Measurements from ENCODE around the gene PTH. TPM values are rescaled to one million over a fixed set of nuclear protein-coding genes. Genes with fewer than 3 reads are reported as not detected.

The PTH gene
- not detected in 2 replicates for total RNA-seq (2014; rRNA removed; shearing (Covaris generic); ENCODE audit: low replicate concordance)

DNA sequence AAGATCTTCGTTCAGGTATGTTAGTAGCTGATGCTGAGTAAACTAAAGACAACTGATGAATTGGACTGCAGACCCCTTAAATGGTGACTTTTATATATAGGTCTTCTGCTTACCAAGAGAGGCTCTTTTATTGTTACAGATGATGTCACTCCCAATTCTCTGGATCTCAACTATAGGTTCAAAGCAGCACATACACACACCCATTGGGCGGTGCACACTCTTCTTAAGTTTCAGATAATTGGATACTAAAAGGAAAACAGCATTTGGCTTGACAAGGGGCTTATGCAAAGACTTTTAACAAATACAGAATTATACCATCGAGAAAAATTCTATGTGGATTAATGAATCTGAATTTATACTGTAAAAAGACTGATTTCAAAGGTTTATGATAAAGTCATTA is at the start of gene PTH:
PTH (minus strand) TSS at position 69 of the 400 bp plus-strand sequence. CDS start 3,142 bp downstream, outside the sequence.
- H3K27me3 ChIP-seq, result no peaks in the 10 kb centered on the region

DNA sequence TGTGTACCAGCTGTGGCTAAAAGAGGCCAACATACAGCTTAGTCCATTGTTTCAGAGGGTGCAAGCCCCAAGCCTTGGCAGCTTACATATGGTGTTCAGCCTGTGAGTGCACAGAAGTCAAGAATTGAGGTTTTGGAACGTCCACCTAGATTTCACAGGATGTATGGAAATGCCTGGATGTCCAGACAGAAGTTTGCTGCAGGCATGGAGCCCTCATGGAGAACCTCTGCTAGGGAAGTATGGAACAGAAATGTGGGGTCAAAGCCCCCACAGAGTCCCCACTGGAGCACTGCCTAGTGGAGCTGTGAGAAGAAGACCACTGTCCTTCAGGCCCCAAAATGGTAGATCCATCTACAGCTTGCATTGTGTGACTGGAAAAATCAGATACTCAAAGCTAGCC is 42.2 kb upstream of the PTH start:
- DNase-seq, result no peak
- H3K4me3 ChIP-seq, result no peak overlapping the region
- no peaks in the 10 kb centered on the region for H3K36me3 ChIP-seq
- H3K27me3 ChIP-seq, result no peaks in the 10 kb centered on the region
- H3K9me3 ChIP-seq, result no peaks in the 10 kb centered on the region

More for the DNA sequence above, at the start of gene PTH:
- H3K9me3 ChIP-seq, result no peaks in the 10 kb centered on the region
- no peak within 1 kb of the TSS for H3K4me3 ChIP-seq
- DNase-seq, result no peak
- no peaks in the 10 kb centered on the region for H3K36me3 ChIP-seq

DNA sequence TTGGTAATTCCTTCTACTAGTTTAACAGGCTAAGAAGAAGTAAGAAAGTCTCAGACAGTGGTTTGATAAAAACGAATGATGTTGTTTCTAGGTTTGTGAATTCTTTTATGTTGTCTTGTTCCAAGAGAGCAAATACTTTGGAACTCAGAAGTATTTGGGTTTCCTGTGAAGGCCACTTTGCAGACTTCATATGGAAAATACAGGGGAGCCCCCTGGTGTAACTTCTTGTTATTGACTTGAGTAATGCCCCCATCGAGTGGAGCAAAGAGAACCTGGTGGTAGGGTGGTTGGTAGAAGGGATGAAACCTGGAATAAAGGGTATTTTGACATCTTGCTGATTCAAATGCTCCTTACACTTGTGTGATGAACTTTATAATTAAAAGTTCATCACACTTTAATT is 40.0 kb upstream of the PTH start:
- Histone ChIP-seq H3K27me3 (no peaks in the 10 kb centered on the region), H3K4me3 (no peak overlapping the region), H3K36me3 (no peaks in the 10 kb centered on the region), H3K9me3 (no peaks in the 10 kb centered on the region)
- DNase-seq, result no peak

DNA sequence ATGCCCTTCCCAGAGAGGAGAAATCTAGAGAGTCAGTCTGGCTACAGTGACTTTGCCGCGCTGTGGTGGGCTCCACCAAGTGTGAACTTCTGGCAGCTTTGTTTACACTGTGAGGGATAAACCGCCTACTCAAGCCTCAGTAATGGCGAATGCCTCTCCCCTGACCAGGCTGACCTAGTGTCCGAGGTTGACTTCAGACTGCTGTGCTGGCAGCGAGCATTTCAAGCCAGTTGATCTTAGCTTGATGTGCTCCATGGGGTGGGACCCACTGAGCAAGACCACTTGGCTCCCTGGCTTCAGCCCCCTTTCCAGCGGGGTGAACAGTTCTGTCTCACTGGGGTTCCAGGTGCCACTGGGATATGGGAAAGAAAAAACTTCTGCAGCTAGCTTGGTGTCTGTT is 38.6 kb upstream of the PTH start:
- no peaks in the 10 kb centered on the region for H3K27me3 ChIP-seq
- DNase-seq, result no peak
- no peaks in the 10 kb centered on the region for H3K9me3 ChIP-seq
- H3K4me3 ChIP-seq, result no peak overlapping the region
- H3K36me3 ChIP-seq, result no peaks in the 10 kb centered on the region

DNA sequence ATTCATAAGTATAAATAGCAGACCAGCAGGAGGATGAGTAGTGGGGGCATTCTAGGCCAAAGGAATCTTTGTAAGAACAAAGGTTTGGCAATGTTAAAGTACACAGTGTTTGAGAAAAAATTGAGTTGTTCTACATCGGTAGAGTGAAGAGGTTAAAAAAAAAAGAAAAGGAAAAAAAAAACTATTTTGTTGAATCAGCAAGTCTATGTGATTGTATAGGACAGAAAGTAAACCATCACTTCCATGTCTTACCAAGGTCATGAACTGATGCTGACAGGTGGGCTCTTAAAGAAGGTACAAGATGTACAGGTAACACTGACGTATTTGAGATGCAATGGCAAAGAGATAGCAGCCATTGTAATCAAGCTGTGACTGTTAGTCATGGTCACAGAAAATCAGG is 29.5 kb upstream of the PTH start:
- DNase-seq, result no peak
- Histone ChIP-seq H3K4me3 (no peak overlapping the region), H3K36me3 (no peaks in the 10 kb centered on the region), H3K9me3 (no peaks in the 10 kb centered on the region), H3K27me3 (no peaks in the 10 kb centered on the region)

DNA sequence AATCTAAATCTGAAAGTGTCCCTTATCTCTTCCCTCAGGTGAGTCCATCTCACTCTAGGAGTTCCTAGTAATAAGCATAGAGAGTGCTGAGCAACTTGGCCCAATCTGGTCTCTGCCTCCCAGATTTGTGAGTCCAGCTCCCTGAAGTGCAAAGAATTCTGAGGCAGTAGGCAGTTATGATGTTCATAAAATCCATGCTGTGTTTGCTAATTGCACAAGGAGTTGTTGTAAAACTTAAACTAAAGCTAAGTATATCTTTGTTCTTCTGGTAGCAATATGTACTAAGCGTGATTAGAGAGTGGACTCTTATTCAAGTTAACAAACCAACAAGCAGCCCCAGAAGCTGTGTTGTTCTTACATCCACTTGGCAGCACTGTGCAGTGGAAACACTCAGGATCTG is 7.6 kb upstream of the PTH start:
- Histone ChIP-seq H3K27me3 (no peaks in the 10 kb centered on the region), H3K36me3 (no peaks in the 10 kb centered on the region), H3K9me3 (no peaks in the 10 kb centered on the region), H3K4me3 (no peak overlapping the region)
- DNase-seq, result no peak

DNA sequence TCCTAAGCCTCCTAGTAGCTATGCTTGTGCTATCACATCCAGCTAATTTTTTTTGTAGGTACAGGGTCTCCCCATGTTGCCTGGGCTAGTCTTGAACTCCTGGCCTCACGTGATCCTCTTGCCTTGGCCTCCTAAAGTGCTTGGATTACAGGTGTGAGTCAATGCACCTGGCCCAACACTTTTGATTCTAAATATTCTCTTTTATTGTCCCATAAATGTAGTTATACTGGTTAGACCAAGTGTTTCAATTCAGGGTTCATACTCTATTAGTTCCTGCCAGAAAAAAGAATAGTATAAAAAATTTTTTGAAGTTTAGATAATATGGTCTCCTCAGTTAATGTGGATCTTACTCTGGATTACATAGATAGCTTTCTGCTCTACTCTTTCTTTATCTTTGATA is 6.7 kb upstream of the PTH start:
- Histone ChIP-seq H3K9me3 (no peaks in the 10 kb centered on the region), H3K27me3 (no peaks in the 10 kb centered on the region), H3K4me3 (no peak overlapping the region), H3K36me3 (no peaks in the 10 kb centered on the region)
- DNase-seq, result no peak

DNA sequence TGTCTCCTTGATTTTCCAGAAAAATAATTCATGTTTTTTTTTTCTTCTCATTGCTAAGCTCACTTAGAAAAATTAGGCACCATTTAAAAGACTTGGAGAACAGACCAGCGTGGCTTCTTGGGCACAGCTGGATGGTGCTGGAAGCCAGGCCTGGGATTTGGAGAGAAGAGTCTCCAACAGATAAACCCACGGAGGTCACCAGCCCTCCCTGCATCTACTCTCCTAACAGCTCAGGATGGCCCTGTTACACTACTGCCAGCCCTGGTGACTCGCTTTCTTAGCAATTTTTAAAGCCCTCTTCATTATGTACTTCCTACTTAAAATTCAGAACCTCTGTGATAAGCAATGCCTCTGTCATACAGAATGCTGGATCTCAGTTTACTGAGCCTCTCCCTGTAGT is 1.7 kb downstream of the PTH start:
- Histone ChIP-seq H3K27me3 (no peaks in the 10 kb centered on the region), H3K4me3 (no peak overlapping the region), H3K9me3 (no peaks in the 10 kb centered on the region), H3K36me3 (no peaks in the 10 kb centered on the region)
- no peak for DNase-seq

DNA sequence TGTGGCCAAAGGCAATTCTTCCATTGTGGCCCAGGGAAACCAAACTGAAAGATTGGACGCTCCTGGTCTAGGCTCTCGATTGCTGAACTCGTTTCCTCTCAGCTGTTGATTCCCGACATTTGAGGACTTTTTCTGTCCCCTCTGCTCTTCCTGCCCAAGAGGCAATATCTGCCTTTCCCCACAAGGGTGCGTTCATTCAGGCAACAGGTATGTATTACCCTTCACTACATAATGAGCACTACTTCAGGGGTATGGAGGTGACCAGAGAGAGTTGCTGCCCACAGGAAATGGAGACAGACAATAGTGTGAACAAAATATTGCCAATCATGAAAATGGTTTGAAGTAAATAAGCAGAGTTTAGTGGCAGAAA is 8.2 kb downstream of the PTH start:
- Histone ChIP-seq H3K9me3 (no peaks in the 10 kb centered on the region), H3K27me3 (no peaks in the 10 kb centered on the region), H3K4me3 (no peak overlapping the region), H3K36me3 (no peaks in the 10 kb centered on the region)
- DNase-seq, result no peak

DNA sequence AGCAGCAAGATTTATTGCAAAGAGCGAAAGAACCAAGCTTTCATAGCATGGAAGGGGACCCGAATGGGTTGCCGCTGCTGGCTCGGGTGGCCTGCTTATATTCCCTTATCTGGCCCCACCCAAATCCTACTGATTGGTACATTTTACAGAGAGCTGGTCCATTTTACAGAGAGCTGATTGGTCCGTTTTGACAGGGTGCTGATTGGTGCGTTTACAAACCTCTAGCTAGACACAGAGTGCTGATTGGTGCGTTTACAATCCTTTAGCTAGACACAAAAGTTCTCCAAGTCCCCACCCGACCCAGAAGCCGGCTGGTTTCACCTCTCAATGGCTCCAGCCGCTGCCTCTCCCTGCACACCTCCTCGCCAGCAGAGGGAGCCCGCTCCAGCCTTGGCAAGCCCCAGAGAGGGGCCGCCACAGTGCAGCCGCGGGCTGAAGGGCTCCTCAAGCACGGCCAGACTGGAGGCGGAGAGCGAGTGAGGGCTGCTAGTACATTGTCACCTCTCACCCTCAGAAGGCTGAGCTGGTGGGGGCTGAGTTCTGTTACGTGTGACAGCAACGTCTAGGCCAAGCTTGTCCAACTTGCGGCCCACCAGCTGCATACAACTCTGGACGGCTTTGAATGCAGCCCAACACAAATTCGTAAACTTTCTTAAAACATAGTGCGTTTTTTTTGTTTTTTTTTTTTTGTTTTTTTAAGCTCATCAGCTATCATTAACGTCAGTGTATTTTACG is 8.7 kb downstream of the PTH start:
- peak; percentile 32 for DNase-seq
- H3K4me3 ChIP-seq, result no peak overlapping the region

DNA sequence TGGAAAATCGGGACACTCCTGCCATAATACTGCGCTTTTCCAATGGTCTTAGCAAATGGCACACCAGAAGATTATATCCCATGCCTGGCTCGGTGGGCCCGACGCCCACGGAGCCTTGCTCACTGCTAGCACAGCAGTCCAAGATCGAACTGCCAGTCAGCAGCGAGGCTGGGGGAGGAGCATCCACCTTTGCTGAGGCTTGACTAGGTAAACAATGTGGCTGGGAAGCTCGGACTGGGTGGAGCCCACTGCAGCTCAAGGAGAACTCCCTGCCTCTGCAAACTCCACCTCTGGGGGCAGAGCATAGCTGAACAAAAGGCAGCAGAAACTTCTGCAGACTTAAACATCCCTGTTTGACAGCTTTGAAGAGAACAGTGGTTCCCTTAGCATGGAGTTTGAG is 15.6 kb downstream of the PTH start:
- no peak for DNase-seq
- H3K9me3 ChIP-seq, result no peaks in the 10 kb centered on the region
- H3K4me3 ChIP-seq, result no peak overlapping the region
- no peaks in the 10 kb centered on the region for H3K36me3 ChIP-seq
- H3K27me3 ChIP-seq, result no peaks in the 10 kb centered on the region

More for the DNA sequence above, 8.7 kb downstream of the PTH start:
- no peaks in the 10 kb centered on the region for H3K27me3 ChIP-seq
- H3K36me3 ChIP-seq, result no peaks in the 10 kb centered on the region
- H3K9me3 ChIP-seq, result no peaks in the 10 kb centered on the region

DNA sequence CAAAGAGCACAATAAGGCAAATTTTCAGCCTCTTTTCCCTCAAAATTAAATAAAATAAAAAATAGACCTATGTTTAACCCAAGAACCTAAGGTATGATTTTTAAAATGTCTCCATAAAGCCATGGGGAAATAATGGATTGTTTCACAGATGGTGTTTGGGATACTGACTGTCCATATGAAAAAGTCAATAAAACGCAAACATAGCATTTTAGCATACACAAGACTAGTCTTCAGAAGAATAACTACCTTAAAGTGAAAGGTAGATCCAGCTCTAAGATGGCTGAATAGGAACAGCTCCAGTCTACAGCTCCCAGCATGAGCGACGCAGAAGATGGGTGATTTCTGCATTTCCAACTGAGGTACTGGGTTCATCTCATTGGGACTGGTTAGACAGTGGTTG is 16.1 kb downstream of the PTH start:
- Histone ChIP-seq H3K36me3 (no peaks in the 10 kb centered on the region), H3K27me3 (no peaks in the 10 kb centered on the region), H3K9me3 (no peaks in the 10 kb centered on the region), H3K4me3 (no peak overlapping the region)
- no peak for DNase-seq

DNA sequence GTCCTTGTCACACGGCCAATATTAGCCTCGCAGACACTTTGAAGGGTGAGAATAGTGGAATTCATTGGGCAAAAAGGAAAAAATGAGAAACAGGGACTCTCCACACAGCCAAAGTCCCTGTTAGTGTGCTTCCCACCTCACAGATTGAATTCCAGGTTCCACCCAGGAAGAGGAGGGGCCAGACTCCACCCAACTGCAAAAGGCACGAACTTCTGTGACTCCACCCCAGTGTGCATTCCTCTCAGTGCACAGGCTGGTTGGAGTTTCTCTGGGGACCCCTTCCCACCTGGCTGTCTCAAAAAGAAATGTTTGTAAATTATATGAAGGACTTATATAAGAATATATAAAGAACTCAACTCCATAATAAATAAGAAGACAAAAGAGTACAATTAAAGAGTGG is 20.7 kb downstream of the PTH start:
- Histone ChIP-seq H3K9me3 (no peaks in the 10 kb centered on the region), H3K4me3 (no peak overlapping the region), H3K27me3 (no peaks in the 10 kb centered on the region), H3K36me3 (no peaks in the 10 kb centered on the region)
- DNase-seq, result no peak

DNA sequence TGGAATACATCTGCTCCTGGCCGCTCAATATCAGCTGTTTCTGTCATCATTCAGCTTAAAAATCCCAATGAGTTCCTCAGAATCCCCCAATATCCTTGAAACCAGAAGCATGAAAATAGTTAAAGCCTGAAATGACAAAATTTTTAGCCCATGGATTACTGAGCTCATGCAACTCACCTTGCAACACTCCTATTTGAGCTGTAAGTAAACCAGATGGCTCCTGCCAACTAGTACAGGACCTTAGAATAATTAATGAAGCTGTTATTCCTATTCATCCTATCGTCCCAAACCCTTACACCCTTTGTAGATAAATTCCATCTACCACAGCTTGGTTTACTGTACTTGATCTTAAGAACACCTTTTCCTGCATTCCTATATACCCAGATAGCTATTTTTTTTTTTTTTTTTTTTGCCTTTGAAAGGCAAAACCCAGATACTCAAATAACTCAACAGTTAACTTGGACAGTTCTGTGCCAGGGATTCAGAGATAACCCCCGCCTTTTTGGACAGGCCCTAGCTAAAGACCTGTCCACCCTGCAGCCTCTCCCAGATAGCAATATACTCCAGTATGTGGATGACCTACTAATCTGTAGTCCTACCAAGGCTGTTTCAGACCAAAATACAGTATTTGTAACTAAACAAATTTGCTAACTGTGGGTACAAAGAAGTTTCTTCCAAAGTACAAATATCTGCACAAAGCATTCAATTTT is 22.6 kb downstream of the PTH start:
- H3K36me3 ChIP-seq, result no peaks in the 10 kb centered on the region

DNA sequence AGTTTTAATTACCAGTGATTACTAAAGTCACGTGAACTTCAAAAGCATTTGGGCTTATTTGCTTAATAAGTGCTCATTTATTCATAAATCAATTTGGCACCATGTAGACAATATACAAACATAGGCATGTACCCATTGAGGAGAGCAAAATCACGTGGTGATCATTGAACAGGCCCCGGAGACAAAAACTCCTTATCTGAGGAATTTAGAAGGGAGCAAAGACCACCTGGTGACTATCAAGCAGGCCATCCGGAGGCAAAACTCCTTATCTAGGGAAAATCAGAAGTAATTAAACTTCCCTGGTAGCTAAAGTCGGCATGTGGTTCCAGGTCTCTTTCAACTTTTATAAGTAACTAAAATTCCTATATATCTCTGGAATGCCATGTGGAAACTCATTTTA is 27.0 kb downstream of the PTH start:
- no peaks in the 10 kb centered on the region for H3K36me3 ChIP-seq
- no peaks in the 10 kb centered on the region for H3K9me3 ChIP-seq
- DNase-seq, result no peak
- no peak overlapping the region for H3K4me3 ChIP-seq
- H3K27me3 ChIP-seq, result no peaks in the 10 kb centered on the region

More for the DNA sequence above, 22.6 kb downstream of the PTH start:
- DNase-seq, result no peak
- H3K27me3 ChIP-seq, result no peaks in the 10 kb centered on the region
- no peak overlapping the region for H3K4me3 ChIP-seq
- H3K9me3 ChIP-seq, result no peaks in the 10 kb centered on the region

DNA sequence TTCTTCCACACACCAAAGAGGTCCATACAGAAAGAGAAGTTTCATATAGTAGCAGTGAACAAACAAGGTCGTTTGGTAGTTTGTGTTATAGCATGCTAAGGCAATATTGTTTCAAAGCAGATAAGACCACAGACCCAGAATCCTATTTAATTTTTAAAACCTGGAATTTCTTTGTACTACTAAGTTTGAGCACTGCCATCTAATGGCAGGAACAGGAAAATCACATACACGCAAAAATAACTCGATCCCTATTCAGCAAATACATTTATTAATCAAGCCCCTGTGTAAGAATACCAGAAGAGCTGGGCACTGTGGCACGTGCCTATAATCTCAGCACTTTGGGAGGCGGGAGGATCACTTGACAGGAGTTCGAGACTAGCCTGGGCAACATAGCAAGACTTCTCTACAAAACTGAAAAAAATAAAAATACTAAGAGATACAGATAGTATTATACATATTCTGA is 29.9 kb downstream of the PTH start:
- Histone ChIP-seq H3K36me3 (no peaks in the 10 kb centered on the region), H3K4me3 (no peak overlapping the region), H3K27me3 (no peaks in the 10 kb centered on the region), H3K9me3 (no peaks in the 10 kb centered on the region)
- no peak for DNase-seq

DNA sequence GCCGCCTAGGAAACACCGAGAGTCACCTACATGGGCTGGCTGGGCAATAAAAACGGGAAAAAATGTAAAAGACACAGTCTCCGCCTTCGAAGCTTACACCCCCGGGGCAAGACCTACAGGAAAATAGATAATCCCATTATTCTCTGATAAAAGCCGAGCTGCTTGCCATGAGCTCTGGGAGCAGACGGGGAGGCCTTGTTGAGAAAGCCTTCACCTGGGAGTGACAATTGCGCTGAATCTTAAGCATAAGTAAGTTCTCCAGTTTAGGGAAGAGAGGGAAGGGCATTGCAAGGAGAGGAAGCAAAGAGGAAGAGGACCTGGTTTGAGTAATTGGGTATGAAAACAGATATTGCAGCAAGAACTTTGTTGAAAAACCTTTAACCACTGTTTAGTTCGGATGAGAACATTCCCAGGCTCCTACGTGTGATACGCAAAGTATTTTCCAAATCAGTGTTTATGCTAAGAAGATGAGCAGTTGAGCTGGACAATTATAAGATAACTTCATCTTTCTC is 32.0 kb downstream of the PTH start:
- H3K4me3 ChIP-seq, result peak overlapping the region; percentile 87
- no peaks in the 10 kb centered on the region; the same call in 1 of the 2 replicates for H3K36me3 ChIP-seq
- no peaks in the 10 kb centered on the region for H3K9me3 ChIP-seq
- no peak for DNase-seq
- H3K27me3 ChIP-seq, result no peaks in the 10 kb centered on the region
